Upper lobe of left lung (tissue), 6 donors: Measurements from ENCODE around the gene FAM181A. TPM values are rescaled to one million over a fixed set of nuclear protein-coding genes. Genes with fewer than 3 reads are reported as not detected.

Experiments used
- ATAC-seq, 2 donors: fragments of 200-7000 bp; cut with Tn5 transposase; one replicate each; pipeline ENCODE4 v1.9.1; 2022; ENCODE audit warnings: mild to moderate bottlenecking in 2 of 2, moderate library complexity in 2 of 2; ENCODE audit not compliant: low FRiP score in 2 of 2
- DNase-seq, 2 donors: peaks; one replicate each; pipeline ENCODE4 v3.0.0-alpha.2; 2019 to 2020
- H3K27ac ChIP-seq, 4 donors: fragments of 200-600 bp; sonication (generic); one replicate each; pipeline ENCODE4 v1.5.1; 2016 to 2019
- H3K27me3 ChIP-seq, 4 donors: fragments of 200-600 bp; sonication (generic); one replicate each; pipeline ENCODE4 v1.5.1; 2017 to 2019
- H3K36me3 ChIP-seq, 4 donors: fragments of 200-600 bp; sonication (generic); one replicate each; pipeline ENCODE4 v1.5.1; 2016 to 2019
- H3K4me1 ChIP-seq, 4 donors: fragments of 200-600 bp; sonication (generic); one replicate each; pipeline ENCODE4 v1.5.1; 2018 to 2019
- H3K4me3 ChIP-seq, 4 donors: fragments of 200-600 bp; sonication (generic); one replicate each; pipeline ENCODE4 v1.5.1; 2017 to 2019; ENCODE audit warnings: mild to moderate bottlenecking in 2 of 4, moderate library complexity in 1 of 4
- H3K9me3 ChIP-seq, 4 donors: fragments of 200-600 bp; sonication (generic); one replicate each; pipeline ENCODE4 v1.5.1; 2018 to 2019
- EP300 ChIP-seq, 4 donors: sonication (generic); formaldehyde crosslinking; IDR thresholded peaks; one replicate each; pipeline ENCODE4 v1.5.1; 2017; ENCODE audit warnings: antibody characterized with exemption in 4 of 4, control low read depth in 2 of 4
- POLR2A ChIP-seq, 4 donors: fragments of 450-650 bp; IDR thresholded peaks; one replicate each; pipeline ENCODE4 v1.5.1; 2016 to 2017; ENCODE audit warnings: antibody characterized with exemption in 4 of 4, mild to moderate bottlenecking in 2 of 4
- POLR2AphosphoS5 ChIP-seq, 2 donors: sonication (generic); formaldehyde crosslinking; IDR thresholded peaks; one replicate each; pipeline ENCODE4 v1.5.1; 2017; ENCODE audit warnings: antibody characterized with exemption in 2 of 2
- WGBS, 2 donors: methylation state at CpG; one replicate each; pipeline ENCODE4 v1.1.5; 2017 to 2018; 5-methylcytosine and 5-hydroxymethylcytosine counted together
- total RNA-seq, 6 donors: library from RNA; depleted of rRNA in 4 of 6; stranded (reverse); fragments of >200 nt in 4 of 6; gene quantifications; one replicate each; pipeline versions ENCODE4 v1.1.0 to v1.2.1, GENCODE V29; 2016 to 2021
- TF ChIP-seq, protein P1 (sequence below), 6 experiments: fragments of 450-650 bp in 4 of 6; fragments of 200-600 bp in 2 of 6; sonication (generic) in 2 of 6; IDR thresholded peaks; one replicate each; pipeline ENCODE4 v1.5.1; 2016 to 2019; ENCODE audit warnings: antibody characterized with exemption in 6 of 6
- donor health status: DM: no; HTN: no; CAD: no; lungs with moderate emphysema.
- donor health status: DM: no; HTN: yes; CAD: no; lungs with severe emphysema.

Gene FAM181A
- total RNA-seq, 6 donors from 2014 or later: 1.6 to 13.4 (median 1.9) TPM; not detected in 2

DNA sequence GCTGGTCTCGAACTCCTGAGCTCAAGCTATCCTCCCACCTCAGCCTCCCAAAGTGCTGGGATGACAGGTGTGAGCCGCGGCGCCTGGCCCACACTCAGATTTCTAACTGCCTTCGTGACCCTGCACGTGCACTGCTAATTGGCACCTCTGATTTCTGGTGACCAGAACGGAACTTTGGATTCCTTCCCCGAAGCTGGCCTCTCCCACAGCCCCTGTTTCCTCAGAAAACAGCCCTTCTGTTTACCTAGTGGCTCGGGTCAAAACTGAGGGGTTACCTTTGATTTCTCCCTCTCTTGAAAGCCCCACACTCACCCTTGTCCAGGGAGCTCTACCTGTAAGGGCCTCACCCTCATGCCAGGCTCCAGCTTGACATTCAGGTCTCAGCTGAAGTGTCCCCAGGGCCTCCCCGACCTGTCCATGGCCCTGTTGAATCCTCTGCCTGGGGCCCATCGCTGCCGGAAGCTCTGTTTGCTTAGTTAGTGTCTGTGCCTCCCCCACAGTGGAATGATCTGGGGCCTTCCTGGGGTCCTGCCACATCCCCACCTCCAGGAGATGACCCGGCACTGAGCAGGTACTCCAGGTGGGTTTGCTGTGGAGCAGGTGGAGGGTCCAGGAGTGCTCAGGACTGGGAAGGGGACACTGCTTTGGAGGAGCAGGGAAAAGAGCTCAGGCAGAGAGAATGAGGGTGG is 24.4 kb upstream of the FAM181A start:
- 82 to 84% methylated on average over 13 of the region's 13 CpGs for WGBS, 2 donors
- no peaks in the 10 kb centered on the region for H3K4me1 ChIP-seq
- DNase-seq: no peak
- no peaks in the 10 kb centered on the region for H3K27me3 ChIP-seq
- H3K9me3 ChIP-seq: no peaks in the 10 kb centered on the region
- no peak overlapping the region for H3K27ac ChIP-seq
- no peaks in the 10 kb centered on the region for H3K36me3 ChIP-seq
- TF ChIP-seq EP300 (IDR thresholded peaks at IDR 0.05) (no peak), POLR2A (IDR thresholded peaks at IDR 0.05) (no peak), POLR2AphosphoS5 (IDR thresholded peaks at IDR 0.05) (no peak)
- TF ChIP-seq, protein P1, sequence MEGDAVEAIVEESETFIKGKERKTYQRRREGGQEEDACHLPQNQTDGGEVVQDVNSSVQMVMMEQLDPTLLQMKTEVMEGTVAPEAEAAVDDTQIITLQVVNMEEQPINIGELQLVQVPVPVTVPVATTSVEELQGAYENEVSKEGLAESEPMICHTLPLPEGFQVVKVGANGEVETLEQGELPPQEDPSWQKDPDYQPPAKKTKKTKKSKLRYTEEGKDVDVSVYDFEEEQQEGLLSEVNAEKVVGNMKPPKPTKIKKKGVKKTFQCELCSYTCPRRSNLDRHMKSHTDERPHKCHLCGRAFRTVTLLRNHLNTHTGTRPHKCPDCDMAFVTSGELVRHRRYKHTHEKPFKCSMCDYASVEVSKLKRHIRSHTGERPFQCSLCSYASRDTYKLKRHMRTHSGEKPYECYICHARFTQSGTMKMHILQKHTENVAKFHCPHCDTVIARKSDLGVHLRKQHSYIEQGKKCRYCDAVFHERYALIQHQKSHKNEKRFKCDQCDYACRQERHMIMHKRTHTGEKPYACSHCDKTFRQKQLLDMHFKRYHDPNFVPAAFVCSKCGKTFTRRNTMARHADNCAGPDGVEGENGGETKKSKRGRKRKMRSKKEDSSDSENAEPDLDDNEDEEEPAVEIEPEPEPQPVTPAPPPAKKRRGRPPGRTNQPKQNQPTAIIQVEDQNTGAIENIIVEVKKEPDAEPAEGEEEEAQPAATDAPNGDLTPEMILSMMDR (IDR thresholded peaks at IDR 0.05): no peak
- no peak overlapping the region for H3K4me3 ChIP-seq
- ATAC-seq: no peak

DNA sequence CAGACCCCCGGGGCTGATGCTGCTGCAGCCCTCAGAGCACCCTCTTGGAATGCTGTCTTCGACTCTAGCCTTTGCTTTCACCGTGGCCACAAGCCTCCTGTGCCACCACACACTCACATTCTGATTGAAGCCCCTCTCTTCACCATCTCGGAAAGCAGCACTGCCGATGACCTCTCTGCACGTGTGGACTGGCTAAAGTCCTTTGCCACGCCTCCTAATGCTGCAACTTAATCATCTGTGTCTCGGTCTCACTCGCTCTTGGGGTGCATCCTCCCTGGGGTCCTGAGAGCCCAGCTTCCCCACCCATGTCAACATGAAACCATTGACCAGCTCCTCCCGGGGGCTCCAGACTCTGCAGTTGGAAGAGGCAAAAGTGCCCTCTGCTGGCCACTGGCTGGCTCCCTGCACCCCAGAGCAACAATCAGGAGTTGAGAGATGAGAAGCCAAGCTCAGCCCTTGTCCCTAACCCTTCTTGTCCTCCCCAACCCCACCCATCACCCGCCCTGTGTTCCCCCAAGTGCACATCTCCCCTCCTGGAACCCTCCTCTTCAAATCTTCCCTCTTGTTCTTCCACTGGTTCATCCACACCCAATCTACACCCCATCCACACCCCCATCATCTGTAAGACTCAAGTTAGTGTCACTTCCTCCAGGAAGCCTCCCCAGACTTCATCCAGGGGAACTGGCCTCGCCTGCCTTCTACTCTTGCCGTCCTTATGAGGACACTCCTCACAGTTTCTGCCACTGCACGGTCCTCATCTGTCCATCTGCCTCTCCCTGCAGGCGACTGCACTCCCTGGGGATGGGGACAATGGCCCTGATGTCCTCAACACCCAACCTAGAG is 23.6 kb upstream of the FAM181A start:
- DNase-seq: no peak
- Histone ChIP-seq H3K27ac (no peak overlapping the region), H3K9me3 (no peaks in the 10 kb centered on the region), H3K27me3 (no peaks in the 10 kb centered on the region), H3K36me3 (no peaks in the 10 kb centered on the region), H3K4me3 (no peak overlapping the region), H3K4me1 (no peaks in the 10 kb centered on the region)
- WGBS, 2 donors: 54% methylated on average over 14 to 15 of the region's 15 CpGs
- TF ChIP-seq POLR2AphosphoS5 (IDR thresholded peaks at IDR 0.05): no peak
- TF ChIP-seq POLR2A (IDR thresholded peaks at IDR 0.05): no peak
- TF ChIP-seq, protein P1 (IDR thresholded peaks at IDR 0.05): no peak
- TF ChIP-seq EP300 (IDR thresholded peaks at IDR 0.05): no peak
- no peak for ATAC-seq

DNA sequence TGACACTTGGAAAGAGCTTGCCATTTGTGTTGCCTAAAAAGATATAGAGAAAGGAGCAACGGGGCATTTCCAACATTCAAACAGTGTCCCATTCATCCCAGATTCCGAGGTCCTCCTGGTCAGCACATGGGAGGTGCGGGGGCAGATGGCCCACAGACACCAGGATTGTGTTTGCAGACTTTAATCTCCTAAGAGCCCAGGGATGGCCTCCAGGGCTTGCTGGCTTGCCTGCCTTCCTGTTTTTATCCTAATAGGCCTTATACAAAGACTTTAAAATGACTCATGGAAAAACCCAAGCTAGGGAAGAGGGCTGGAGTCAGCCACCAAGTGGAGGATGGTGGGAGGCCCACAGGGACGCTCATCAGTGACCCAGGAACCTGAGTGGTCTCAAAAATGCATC is 21.5 kb upstream of the FAM181A start:
- Histone ChIP-seq H3K4me3 (no peak overlapping the region), H3K4me1 (no peaks in the 10 kb centered on the region), H3K27me3 (no peaks in the 10 kb centered on the region), H3K9me3 (no peaks in the 10 kb centered on the region), H3K36me3 (no peaks in the 10 kb centered on the region), H3K27ac (no peak overlapping the region)
- WGBS, 2 donors: 69 to 74% methylated on average over 2 to 4 of the region's 4 CpGs
- TF ChIP-seq, protein P1 (IDR thresholded peaks at IDR 0.05): no peak
- TF ChIP-seq POLR2AphosphoS5 (IDR thresholded peaks at IDR 0.05) (no peak), EP300 (IDR thresholded peaks at IDR 0.05) (no peak), POLR2A (IDR thresholded peaks at IDR 0.05) (no peak)
- DNase-seq (no peak), ATAC-seq (no peak)

DNA sequence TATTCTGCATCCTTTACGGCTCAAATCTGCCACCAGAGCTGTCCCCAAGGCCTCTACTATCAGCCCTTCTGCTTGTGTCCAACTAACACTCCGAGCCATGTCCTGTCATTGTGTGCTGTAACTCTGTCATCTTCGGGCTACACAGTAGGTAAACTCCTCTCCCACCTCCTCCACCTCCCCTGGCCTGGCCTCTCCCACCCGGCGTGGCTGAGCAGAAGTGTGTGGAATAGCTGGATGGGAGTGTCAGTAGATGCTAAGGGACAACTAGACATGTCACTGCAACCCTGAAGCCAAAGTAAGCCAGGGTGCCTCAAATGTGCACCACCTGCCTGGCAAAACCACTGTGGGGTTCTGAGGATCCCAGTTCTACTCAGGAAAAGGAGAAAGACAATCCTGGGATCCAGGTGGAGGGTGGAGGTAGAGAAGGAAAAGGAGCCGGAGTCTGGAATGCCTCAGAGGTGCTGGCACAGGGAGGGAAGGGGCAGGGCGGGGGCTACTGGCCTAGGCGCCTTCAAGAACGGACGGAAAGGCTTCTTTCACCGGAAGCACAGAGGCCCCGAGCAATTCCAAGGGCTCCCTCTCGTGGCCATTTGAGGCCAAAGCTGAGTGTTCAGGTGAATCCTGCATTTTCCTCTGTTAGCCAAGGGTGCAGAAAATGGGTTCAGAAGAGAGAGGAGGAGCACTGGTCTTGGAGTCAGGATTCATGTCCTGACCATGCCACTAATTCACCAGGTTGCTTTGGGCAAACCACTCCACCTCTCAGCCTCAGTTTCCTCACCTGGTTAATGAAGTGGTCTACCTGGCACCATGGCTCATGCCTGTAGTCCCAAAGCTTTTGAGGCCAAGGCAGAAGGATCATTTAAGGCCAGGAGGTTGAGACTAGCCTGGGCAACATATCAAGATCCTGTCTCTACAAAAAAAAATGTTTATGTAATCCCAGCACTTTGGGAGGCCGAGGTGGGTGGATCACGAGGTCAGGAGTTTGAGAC is 20.5 kb upstream of the FAM181A start:
- H3K27me3 ChIP-seq: no peaks in the 10 kb centered on the region
- ATAC-seq: peak in 1 of 2 donors; percentile 59
- 48% methylated on average over 15 of the region's 15 CpGs for WGBS, 2 donors

More for the DNA sequence above, 20.5 kb upstream of the FAM181A start:
- Histone ChIP-seq H3K27ac (no peak overlapping the region), H3K4me3 (no peak overlapping the region), H3K36me3 (no peaks in the 10 kb centered on the region), H3K4me1 (no peaks in the 10 kb centered on the region), H3K9me3 (no peaks in the 10 kb centered on the region)
- peak in 1 of 2 donors; percentile 68 for DNase-seq
- TF ChIP-seq POLR2A (IDR thresholded peaks at IDR 0.05) (no peak), EP300 (IDR thresholded peaks at IDR 0.05) (no peak), POLR2AphosphoS5 (IDR thresholded peaks at IDR 0.05) (no peak)
- TF ChIP-seq, protein P1 (IDR thresholded peaks at IDR 0.05): peak in 5 of 6 experiments; percentile 35 to 58 (median 48)
